Lower lobe of right lung (tissue), 2 donors: ENCODE results near the gene ABCF3. TPM values are rescaled to one million over a fixed set of nuclear protein-coding genes. Genes with fewer than 3 reads are reported as not detected.

Experiments used
- ATAC-seq, 2 donors: fragments of 200-7000 bp; cut with Tn5 transposase; one replicate each; pipeline ENCODE4 v1.9.1; 2020 to 2022; ENCODE audit warnings: mild to moderate bottlenecking in 2 of 2, moderate library complexity in 2 of 2
- DNase-seq: peaks from one replicate; pipeline ENCODE4 v3.0.0-alpha.2; 2020
- H3K27ac ChIP-seq: fragments of 200-600 bp; one replicate; pipeline ENCODE4 v1.8.0; 2022
- H3K27me3 ChIP-seq: fragments of 200-600 bp; one replicate; pipeline ENCODE4 v1.8.0; 2022; ENCODE audit warnings: low read depth
- H3K36me3 ChIP-seq: fragments of 200-600 bp; one replicate; pipeline ENCODE4 v1.8.0; 2022; ENCODE audit warnings: mild to moderate bottlenecking
- H3K4me1 ChIP-seq: fragments of 200-600 bp; one replicate; pipeline ENCODE4 v1.8.0; 2022
- H3K4me3 ChIP-seq: fragments of 200-600 bp; one replicate; pipeline ENCODE4 v1.8.0; 2022; ENCODE audit warnings: mild to moderate bottlenecking
- H3K9me3 ChIP-seq: fragments of 200-600 bp; one replicate; pipeline ENCODE4 v1.8.0; 2022
- CTCF ChIP-seq: fragments of 200-600 bp; IDR thresholded peaks from one replicate; pipeline ENCODE4 v1.8.0; 2022; ENCODE audit warnings: antibody characterized with exemption, mild to moderate bottlenecking
- intact Hi-C: fragments of 100-400 bp; cut with DNase I; formaldehyde crosslinking; loops from one replicate; pipeline ENCODE4 v1.11.0; 2022
- total RNA-seq: library from RNA; stranded (reverse); fragmentation: NEBNext Ultra II Directional; extraction: Animal tissue kit (Norgen Biotek cat#: 25700); gene quantifications from one replicate; pipeline ENCODE4 v1.2.1, GENCODE V29; 2021
- donor health status: DM: no; HTN: yes; CAD: no; lungs with severe emphysema.

ABCF3 gene
- total RNA-seq, 1 donor from 2014 or later: 60.7 TPM

GRCh38 chr3:184234671-184235380 is 48.8 kb downstream of the ABCF3 start:
- ATAC-seq: no peak
- DNase-seq: no peak
- no peak overlapping the region for H3K4me3 ChIP-seq
- peaks cover 6% of the 10 kb centered on the region for H3K4me1 ChIP-seq
- no peak for TF ChIP-seq CTCF
- intact Hi-C loops: no loop called here
- H3K27ac ChIP-seq: no peak overlapping the region
- no peaks in the 10 kb centered on the region for H3K36me3 ChIP-seq
- H3K9me3 ChIP-seq: no peaks in the 10 kb centered on the region
- peaks cover 52% of the 10 kb centered on the region for H3K27me3 ChIP-seq

- no peak for TF ChIP-seq CTCF
- Histone ChIP-seq H3K9me3 (no peaks in the 10 kb centered on the region), H3K36me3 (no peaks in the 10 kb centered on the region), H3K4me3 (no peak overlapping the region), H3K27me3 (peaks cover 45% of the 10 kb centered on the region), H3K4me1 (no peaks in the 10 kb centered on the region), H3K27ac (no peak overlapping the region)
- no peak for DNase-seq
- ATAC-seq: no peak
- intact Hi-C loops: no loop called here
Measured at GRCh38 chr3:184235381-184236032, 49.5 kb downstream of the ABCF3 start.

GRCh38 chr3:184236033-184236410 is 50.0 kb downstream of the ABCF3 start:
- Histone ChIP-seq H3K9me3 (no peaks in the 10 kb centered on the region), H3K27ac (no peak overlapping the region), H3K27me3 (peaks cover 40% of the 10 kb centered on the region), H3K4me1 (no peaks in the 10 kb centered on the region), H3K36me3 (no peaks in the 10 kb centered on the region), H3K4me3 (no peak overlapping the region)
- intact Hi-C loops: no loop called here
- ATAC-seq (no peak), DNase-seq (no peak)
- TF ChIP-seq CTCF: no peak

GRCh38 chr3:184236636-184237035 is 50.6 kb downstream of the ABCF3 start:
- ATAC-seq (no peak), DNase-seq (peak; percentile 21)
- Histone ChIP-seq H3K27me3 (peaks cover 34% of the 10 kb centered on the region), H3K27ac (no peak overlapping the region), H3K9me3 (no peaks in the 10 kb centered on the region), H3K4me1 (no peaks in the 10 kb centered on the region), H3K36me3 (no peaks in the 10 kb centered on the region), H3K4me3 (no peak overlapping the region)
- intact Hi-C loops: no loop called here
- no peak for TF ChIP-seq CTCF

GRCh38 chr3:184237211-184237610 is 51.2 kb downstream of the ABCF3 start:
- peaks cover 30% of the 10 kb centered on the region for H3K27me3 ChIP-seq
- ATAC-seq (no peak), DNase-seq (peak; percentile 10)
- no peaks in the 10 kb centered on the region for H3K4me1 ChIP-seq
- H3K4me3 ChIP-seq: no peak overlapping the region
- intact Hi-C loops: no loop called here
- no peaks in the 10 kb centered on the region for H3K9me3 ChIP-seq
- no peak for TF ChIP-seq CTCF
- H3K36me3 ChIP-seq: peaks cover 4% of the 10 kb centered on the region
- H3K27ac ChIP-seq: no peak overlapping the region
